Skin epidermis (tissue), 12 donors: ENCODE results near the gene ARCN1.

ENCODE experiments used
- H3K27ac ChIP-seq, 21 experiments: fragments of 200-600 bp; sonication (generic) in 11 of 21; one replicate each; pipeline ENCODE4 v1.5.0; 2020; ENCODE audit warnings: mild to moderate bottlenecking in 3 of 21, inconsistent platforms in 2 of 21, moderate library complexity in 2 of 21
- H3K4me3 ChIP-seq, 7 experiments: fragments of 200-600 bp; sonication (generic) in 2 of 7; one replicate each; pipeline ENCODE4 v1.5.0; 2020; ENCODE audit warnings: inconsistent platforms in 2 of 7, mild to moderate bottlenecking in 2 of 7, moderate library complexity in 1 of 7

The ARCN1 gene

DNA sequence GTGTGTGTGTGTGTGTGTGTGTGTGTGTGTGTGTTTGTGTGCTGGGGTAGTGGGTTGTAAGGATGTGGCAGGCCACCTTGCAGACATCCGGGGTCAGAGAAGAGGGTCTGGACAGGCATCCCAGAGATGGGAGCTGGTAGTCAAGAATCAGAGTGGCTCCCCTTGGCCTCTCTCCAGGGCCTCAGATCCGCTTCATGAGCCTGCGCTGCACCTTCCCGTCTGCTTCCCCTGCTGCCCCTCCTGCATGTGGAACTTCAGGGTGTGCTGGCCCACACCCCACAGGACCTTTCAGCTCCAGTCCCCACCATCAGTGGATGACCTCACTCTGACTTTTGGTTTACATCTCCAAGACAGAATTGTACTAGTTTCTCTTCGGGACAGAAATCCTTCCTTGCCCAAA is 76.1 kb downstream of the ARCN1 start:
- peak overlapping the region in 1 of 21 experiments; percentile 11 for H3K27ac ChIP-seq
- H3K4me3 ChIP-seq = no peak overlapping the region

GRCh38 chr11:118649941-118650340 is 77.7 kb downstream of the ARCN1 start:
- no peak overlapping the region for H3K4me3 ChIP-seq
- H3K27ac ChIP-seq = no peak overlapping the region

GRCh38 chr11:118650366-118650765 is 78.2 kb downstream of the ARCN1 start:
- H3K4me3 ChIP-seq = no peak overlapping the region
- no peak overlapping the region for H3K27ac ChIP-seq

GRCh38 chr11:118651820-118652219 is 79.6 kb downstream of the ARCN1 start:
- H3K27ac ChIP-seq = no peak overlapping the region
- H3K4me3 ChIP-seq = no peak overlapping the region
